ENCODE measurements around the gene TUBA3D. TPM values are rescaled to one million over a fixed set of nuclear protein-coding genes. Genes with fewer than 3 reads are reported as not detected.
"Not testable (repeated sequence)": the region's sequence is repeated elsewhere in the genome, so short reads cannot be mapped to it uniquely, and the experiment has no call there.

TUBA3D gene
- total RNA-seq, 1 experiment from 2014 or later, result not detected

DNA sequence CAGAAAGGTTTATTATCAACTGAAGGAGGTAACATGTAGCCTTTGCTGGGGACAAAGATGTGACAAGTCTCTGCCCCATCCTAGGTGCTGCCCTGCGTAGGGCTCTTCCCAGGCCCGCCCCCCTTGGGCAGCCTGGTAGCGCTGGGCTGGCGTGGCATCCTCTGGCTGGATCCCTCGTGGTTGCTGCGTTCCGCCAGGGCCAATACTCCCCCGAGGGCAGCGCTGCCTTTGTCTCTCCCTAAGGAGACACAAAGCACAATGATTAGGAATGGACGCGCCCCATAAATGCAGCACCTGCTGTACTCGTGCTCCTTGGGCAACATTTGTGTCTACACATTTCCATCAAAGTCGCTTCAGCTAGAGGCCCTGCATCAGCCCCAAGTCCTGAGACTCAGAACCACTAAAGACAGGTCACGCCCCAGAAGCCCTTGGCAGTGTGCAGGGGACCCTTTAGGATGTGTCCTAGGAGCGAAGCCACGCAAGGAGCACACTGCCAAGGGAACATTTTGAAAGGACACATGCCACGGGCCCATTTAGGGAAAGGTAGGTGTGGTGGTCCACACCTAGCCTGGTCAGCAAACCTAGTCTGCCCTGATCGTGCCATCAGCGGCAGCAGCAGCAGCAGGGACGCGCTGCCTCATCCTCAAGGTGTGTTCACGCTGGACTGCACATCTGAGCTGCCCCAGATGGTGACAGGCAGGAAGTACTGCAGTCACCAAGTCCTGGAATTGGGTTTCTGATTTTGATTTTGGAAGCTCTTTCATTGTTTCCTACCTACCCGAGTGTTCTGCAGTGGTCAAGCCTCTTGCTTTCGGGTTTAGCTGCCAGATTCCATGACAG is 8.3 kb downstream of the TUBA3D start:
- not testable (repeated sequence) for DNase-seq (ENCODE audit: low read depth)

DNA sequence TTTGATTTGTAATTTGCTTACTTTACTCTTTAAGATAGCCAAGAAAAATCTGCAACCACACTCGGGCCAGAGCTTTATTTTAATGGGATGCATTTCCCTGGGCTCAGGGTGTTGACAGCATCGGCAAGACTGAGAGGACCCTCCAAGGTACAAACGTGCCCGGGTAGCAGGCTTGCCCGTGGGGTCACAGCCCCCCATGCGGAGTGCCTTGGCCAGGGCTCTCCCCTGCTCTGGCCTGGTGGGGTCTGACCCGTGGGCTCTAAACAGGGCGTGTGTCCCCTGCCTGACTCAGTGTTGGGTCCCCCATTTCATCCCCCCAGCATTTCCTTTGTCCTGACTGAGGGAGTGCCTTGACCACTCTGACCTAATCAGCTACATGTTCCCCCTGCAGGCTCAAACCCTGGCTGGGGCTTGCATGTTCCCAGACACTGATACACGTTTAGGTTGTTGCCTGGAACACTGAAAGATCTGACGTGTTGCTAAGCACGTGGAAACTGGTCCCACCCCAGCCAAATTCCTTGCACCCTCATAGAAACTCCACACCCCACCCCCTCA is 9.1 kb downstream of the TUBA3D start:
- not testable (repeated sequence) for DNase-seq (ENCODE audit: low read depth)

DNA sequence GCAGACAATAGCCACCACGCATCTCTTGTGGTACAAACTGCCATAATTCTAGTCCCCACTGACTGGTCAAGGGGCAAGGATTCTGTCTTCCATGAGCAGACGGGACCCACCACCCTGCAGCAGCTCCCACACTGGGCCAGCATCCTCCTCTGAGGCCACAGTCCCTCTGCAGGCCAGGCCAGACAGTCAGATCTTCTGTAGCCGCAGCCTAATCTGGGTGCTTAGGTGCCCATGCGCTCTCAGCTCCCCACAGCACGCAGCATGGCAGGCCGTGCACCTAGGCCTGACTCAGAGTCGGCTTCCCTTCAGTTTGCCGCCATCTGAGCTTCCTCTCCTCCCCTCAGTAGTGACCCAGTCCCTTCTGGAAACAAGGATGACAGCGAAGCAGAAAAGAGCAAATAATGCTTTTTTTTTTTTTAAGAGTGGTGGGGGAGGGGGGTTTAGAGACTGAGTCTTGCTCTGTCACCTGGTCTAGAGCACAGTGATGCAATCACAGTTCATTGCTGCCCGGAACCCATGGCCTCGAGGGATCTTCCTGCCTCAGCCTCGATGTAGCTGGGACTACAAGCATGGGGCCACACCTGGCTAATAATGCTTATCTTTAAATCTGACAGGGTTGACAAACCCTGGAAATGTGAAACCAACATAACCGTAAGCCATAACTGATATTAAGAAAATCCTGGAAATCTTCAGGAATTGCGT is 10.4 kb downstream of the TUBA3D start:
- not testable (repeated sequence) for DNase-seq (ENCODE audit: low read depth)

DNA sequence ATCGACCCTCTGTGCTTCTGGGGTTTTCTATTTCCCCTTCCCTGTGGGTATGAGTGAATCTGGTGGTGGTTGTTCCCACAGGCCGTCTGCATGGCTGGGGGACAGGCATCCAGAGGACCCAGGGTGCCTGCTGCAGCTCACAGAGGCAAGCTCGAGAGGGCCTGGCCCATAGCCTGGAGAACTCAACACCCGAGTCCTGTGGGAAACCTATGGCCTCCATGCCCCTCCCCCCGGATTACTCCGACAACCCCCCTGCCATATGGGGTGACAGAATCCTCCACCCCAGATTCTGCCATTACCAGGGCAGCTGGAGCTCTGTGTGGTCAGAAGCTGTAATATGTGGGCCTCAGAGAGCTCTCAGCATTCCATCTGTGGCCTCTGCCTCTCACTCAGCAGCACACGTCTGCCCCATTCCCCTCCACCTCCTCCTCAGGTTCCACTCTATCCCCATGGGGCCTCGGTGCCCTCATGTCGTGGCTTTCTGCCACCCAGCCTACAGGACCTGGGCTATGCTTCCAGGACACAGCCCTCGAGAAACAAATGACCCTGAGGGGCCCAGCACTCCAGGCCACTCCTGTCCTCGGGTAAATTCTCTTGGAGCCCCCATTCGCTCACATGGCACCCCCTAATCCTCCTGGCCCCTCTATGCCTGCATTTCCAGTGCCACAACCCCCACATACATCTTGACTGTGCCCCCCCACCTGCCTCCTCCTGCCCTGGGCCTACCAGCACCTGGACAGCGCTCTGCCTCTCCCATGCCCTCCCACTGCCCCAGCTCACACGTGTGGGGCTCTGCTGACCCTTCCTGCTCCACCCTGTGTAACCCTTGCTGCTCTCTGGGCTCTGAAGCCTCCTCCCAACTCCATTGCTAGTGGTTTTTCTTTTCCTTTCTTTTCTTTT is 12.6 kb downstream of the TUBA3D start:
- DNase-seq (ENCODE audit: low read depth), result no peak

DNA sequence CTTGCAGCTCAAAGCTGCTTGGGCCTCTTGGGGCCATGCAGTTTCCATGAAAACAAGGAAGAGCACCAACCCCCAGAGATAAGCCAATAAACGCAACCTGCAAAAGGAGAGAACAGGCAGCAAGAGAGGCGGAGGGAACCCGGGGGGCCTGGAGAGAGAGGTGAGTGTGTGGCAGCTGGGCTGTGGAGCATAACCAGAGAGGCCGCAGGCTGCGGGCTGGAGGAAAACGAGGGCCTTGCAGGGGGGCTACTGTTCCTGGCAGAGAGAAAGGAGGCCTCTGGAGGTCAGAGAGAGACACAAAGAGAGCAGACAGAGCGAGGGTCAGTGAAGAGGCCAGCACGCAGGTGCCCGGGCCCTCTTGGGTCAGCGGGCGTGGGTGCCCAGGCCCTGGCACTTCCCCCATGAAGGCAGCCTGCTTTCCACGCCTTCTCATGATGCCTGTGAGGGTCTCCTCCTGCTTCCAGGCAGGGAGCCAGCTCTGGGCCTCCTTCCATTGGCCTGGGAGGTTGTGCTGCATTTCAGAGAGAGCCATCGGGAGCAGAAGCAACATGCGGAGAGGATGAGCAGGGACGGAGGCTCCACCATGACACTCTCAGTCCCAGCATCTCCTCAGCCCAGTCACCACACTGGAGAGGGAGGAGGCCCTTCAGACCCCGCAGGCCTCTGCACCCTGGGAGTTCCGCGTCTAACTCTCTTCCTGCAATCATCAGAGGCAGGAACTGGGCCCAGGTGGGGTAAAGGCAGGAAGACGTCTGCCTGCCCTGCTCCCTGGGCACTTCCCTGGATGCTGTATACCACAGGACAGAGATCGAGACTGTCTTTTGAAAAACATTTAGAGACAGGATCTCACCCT is 14.9 kb downstream of the TUBA3D start:
- DNase-seq (ENCODE audit: low read depth), result peak; percentile 16

DNA sequence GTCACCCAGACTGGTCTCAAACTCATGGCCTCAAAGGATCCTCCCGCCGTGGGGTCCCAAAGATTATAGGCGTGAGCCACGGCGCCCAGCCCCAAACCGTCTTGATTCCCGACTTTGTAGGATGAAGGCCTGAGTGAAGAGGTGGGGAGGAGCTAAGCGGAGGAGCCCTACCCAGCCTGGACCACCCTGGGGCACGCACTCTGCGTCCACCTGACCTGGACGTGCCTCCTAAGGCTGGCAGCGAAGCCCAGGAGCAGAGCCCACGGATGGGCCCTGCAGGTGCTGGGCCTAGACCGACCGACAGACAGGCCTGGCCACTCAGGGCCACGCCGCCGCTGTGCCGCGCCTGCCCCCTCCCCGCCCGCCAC is 15.5 kb downstream of the TUBA3D start:
- DNase-seq (ENCODE audit: low read depth), result not testable (repeated sequence)

DNA sequence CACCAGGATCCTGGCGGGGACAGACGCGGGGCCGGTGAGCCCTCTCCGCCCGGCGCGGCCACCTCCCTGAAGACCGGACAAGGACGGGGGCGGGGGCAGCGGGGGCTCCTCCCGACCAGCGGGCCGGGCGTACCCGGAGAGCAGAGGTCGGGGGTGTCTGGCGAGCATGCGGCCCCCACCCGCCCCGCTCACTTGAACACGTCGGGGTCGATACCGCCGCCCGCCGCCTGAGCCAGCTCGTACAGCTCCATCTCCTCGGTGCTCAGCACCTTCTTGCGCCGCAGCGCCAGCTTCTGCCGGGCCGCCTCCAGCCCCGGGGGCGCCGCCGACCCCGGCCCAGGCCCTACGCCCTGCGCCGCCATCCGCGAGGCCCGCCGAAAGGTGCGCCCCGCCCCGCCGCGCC is 16.1 kb downstream of the TUBA3D start, which contains the start of gene MZT2A:
MZT2A (minus strand) TSS at position 383 of the 403 bp plus-strand sequence; CDS start at position 362, 21 bp downstream.
- DNase-seq (ENCODE audit: low read depth), result not testable (repeated sequence)

GRCh38 chr2:131492418-131493198 is 16.7 kb downstream of the TUBA3D start:
- peak; percentile 96 for DNase-seq (ENCODE audit: low read depth)

DNA sequence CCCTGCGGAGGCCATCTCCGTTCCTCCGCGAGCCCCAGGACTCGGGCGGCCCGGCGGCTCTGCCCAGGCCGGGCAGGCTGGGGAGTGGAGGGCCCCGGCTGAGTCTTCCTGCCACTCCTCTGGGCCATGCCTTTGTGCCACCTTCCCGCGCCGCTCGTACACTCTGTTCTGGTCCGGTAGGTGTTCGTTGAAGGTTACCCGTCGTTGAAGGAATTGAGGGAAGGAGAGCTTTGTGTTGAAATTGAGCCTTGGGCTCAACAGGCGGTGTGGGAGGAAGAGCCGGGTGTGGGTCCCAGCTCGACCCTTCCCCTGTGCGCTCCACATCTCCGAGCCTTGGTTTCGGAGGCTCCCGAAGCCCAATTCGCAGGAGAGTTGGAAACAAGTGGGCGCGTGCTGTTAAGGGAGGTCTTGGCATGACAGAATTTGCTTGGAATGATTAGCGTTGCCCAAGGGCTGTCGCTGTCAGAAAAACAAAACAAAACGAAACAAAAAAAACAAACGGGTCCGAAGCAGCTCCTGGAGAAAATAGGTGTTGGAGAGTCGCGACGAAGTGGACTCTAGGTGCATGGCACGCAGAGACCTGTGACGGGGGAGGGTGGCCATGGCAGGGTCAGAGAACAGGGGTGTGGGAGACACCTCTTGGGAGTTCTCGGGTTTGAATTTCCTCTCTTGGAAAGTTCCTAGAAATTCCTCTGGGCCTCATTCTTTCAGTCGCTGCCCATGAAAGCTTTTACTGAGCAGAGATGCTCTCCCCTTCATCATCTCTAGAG is 17.5 kb downstream of the TUBA3D start:
- no peak for DNase-seq (ENCODE audit: low read depth)

- not testable (repeated sequence) for DNase-seq (ENCODE audit: low read depth)
Measured at GRCh38 chr2:131495506-131495905, 19.6 kb downstream of the TUBA3D start.

GRCh38 chr2:131498321-131498973 is 22.5 kb downstream of the TUBA3D start:
- DNase-seq (ENCODE audit: low read depth), result peak; percentile 28

DNA sequence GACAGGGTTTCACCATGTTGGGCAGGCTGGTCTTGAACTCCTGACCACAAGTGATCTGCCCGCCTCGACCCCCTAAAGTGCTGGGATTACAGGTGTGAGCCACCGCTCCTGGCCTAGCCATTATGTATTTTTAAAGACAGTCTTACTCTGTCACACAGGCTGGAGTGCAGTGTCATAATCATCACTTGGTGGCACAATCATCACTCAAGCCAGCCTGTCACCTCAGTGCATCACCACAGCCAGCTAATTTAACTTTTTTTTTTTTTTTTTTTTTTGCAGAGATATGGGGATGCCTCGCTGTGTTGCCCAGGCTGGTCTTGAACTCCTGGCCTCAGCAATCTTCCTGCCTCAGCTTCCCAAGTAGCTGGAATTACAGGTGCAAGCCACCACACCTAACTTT is 27.7 kb downstream of the TUBA3D start:
- DNase-seq (ENCODE audit: low read depth), result not testable (repeated sequence)

DNA sequence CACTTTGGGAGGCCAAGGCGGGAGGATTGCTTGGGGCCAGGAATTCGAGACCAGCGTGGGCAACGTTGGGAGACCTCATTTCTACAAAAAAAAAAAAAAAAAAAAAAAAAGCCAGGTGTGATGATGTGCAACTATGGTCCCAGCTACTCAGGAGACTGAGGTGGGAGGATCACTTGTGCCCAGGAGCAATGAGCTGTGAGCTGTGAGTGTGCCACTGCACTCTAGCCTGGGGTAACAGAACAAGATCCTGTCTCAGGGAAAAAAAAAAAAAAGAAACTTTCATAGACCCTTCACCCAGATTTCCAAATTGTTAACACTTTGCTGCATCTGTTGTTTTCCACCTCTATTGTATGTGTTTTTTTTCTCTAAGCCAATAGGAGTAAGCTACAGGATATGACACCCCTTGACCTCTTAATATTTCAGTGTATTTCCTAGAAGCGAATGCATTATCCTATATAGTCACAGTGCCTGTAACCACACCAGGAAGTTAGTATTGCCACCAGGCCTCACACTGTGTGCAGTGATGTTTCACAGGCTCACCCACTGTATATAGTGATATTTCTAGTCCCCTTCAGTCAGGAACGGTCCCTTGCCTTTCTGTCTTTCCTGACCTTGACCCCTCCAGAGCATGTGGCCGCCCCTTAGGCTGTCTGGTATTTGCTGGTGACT is 28.3 kb downstream of the TUBA3D start:
- DNase-seq (ENCODE audit: low read depth), result not testable (repeated sequence)

- DNase-seq (ENCODE audit: low read depth), result no peak
Measured at GRCh38 chr2:131509615-131510014, 33.7 kb downstream of the TUBA3D start.

DNA sequence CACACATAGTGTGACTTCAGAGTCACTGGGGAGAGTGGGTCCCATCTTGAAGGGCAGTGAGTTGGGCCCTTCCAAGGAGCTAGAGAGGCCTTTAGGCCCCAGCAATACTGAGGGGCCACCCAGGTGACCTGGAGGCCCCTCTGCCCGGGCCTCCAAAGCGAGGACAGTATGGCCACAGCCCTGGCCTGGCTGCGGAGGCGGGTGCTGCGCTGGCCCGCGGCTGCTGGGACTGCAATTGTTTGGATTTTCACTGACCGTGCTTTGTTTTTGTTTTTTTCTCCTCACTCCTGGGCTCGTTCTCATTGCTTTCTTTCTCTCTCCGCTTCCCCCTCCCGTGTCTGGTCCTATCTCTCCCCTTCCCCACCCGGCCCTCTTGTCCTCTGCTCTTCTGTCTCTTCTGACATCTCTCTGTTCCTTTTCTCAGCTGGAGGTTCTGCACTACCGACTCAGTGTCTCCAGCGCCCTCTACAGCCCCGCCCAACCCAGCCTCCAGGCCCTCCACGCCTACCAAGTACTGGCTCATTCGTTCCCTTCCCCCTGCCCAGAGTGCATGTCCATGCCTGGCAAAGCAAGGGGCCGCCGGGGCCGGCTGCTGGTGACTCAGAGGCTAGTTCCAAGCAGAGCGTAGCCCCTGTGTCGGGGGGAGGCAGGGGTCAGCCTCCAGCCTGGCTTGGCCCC is 35.5 kb downstream of the TUBA3D start:
- DNase-seq (ENCODE audit: low read depth), result not testable (repeated sequence)

DNA sequence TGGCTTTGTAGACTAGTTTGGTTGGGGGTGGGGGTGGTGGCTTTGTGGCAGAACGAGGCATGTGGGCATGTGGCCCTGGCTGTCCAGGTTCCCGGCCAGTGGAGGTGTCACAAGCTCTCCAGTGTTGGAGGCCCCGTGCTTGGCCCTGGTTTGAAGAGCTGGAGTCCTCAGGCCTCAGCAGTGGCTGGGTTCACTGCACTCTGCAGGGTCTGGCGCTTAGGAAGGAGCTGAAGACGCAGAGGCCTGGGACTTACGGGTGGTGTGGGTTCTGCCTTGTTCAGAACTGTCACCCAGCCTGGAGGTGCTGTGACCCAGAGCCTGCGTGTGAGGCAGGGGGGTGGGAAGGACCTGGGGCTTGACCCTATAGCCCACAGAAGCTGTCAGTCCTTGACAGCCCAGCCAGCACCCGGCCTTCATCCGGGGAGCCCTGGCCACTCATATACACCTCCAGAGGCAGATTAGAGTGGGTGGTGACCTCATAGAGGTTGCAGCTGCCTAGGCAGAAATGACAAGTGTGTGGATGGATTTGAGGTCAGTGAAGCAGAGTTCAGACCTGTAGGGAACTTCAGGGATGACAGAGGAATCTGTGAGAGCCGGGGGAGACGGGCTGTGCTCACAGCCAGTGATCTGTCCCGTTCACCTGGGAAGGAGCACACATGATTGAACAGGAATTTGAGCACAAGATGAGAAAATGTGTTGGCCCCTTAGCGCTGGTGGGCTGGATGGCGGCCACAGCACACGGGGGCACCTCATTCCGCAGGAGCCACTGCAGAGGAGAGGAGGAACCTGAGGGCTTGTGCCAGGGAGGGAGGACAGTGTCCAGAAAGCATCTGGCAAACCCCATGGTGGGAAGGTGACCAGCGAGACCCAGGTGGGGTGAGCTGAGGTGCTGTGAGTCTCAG is 36.3 kb downstream of the TUBA3D start:
- not testable (repeated sequence) for DNase-seq (ENCODE audit: low read depth)
